SKM-1 (cell line): Measurements from ENCODE around the gene MAP2.

ENCODE experiments used
- DNase-seq: peaks from one replicate; lab custom pipeline; 2025; ENCODE audit not compliant: unreplicated experiment; lab: John Stamatoyannopoulos, UW

MAP2 gene

DNA sequence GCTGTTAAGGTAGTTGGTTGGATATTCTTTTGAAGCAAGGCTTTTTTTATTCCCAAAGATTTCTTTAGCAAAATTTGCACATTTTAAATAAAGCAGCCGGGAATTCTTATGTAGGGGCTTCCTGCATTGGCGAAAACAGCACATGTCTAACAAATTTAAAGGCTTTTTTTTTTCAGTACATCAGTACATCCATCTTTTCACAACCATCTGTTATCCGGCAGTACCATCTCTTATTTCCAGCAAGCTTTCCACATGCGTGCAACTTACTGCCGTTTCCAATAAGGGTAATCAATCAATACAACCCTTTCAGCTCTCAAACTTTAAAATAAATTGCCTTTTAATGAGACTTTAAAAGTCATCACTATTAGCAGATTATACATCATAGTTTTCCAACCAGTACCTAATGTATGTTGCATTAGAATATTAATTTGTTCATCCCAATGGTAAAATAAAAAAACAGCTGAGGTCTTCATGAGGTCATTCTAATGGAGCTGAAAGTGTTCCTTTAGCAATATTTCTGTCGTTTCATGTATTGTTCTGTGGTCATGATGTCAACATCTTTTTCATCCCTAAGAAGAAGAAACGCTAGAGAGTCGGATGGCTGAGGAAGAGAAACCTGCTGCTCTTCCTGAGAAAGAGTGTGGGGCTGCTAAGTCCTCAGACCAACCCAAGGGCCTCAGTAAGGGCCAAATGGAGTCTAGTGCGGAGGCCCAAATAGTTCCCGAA lies 266.3 kb downstream of the MAP2 start:
- DNase-seq, result no peak

DNA sequence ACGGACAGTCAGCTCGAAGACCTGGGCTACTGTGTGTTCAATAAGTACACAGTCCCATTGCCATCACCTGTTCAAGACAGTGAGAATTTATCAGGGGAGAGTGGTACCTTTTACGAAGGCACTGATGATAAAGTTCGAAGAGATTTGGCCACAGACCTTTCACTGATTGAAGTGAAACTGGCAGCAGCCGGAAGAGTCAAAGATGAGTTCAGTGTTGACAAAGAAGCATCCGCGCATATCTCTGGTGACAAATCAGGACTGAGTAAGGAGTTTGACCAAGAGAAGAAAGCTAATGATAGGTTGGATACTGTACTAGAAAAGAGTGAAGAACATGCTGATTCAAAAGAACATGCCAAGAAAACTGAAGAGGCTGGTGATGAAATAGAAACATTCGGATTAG lies 270.9 kb downstream of the MAP2 start:
- DNase-seq, result no peak

DNA sequence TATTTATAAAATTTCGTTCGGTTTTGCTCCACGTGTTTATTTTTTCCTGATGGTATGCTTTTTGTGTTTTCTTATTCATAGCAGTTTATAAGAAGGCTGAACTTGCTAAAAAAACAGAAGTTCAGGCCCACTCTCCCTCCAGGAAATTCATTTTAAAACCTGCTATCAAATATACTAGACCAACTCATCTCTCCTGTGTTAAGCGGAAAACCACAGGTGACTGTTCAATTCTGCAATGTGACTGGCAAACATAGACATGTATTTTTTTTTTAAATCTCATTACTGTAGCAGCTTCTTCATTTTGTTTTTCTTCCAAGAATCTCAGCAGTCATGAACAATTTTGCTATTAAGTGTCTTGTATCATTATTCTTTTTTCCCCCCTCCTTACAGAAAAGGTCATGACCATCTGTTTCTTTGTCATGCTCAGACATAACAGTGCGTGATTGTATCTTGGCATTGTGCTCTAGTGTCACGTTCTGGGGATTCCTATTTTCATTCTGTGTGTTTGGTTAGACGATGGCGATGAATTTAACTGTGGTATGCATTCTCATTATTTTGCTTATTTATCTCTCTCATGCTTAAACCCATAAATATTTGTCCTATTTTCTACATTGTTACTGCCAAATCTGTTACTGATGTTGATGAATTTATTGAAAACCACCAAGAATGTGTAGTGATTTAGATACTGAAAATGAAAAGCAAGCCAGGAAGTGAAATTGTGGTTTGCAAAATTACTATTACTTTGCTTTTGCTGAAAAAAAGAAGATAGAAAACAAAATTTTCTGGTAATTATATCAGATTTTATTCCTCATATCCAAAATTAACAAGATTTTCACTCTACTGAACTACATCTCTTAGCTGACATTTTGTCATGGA lies 273.2 kb downstream of the MAP2 start:
- DNase-seq, result no peak

DNA sequence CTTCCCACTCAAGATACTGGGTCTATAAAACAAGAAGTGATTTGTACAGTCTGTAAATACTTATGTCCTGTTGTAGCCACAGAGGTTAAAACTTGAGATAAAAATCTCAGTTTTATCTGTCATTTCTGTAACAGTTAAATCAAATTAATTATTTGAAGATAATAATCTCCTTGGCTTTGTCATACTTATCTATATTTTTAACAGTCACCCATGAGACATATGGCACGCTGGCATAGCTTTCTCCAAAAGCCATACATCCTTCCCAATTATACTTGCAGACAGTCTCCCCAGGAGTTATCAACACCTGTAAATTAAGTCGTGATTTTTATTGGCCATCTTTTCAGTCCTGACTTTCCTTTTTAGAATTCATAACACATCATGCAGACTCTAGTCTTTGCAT lies 278.9 kb downstream of the MAP2 start:
- DNase-seq, result no peak

DNA sequence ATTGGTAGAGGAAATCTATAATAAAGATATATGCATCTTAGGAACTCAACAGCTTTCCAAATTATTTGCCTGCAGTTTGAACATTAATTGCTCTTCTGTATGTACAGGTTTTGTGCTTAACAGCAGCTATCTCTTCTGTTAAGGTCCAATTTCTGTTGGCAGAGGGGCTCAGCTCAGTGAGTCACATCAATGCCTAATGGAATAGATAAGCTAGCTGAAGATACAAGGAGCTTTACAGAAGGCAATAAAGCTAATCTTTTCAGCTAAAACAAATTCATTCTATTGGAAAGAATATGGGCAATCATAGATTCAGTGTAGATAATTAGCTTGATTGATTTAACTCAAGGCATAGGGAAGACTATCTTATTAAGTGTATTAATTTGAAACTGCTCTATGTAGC lies 289.4 kb downstream of the MAP2 start:
- no peak for DNase-seq

DNA sequence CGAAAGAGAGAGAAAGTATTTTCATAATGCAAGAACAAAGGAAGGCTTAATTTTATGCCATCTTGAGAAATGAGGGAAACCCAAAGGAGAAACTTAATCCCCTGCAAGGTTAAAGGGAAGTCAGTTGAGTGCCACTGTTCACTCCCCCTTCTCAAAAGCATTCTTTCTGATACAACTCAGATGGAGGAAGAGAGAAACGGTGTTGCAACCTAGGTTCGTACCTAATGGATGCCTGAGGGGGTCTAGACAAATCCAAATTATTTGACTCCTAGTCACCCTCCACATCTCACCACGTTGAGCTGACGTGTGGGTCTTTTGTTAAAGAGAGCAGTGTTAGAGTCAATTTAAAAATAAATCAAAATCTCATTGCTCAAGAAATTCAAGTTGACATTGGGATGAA lies 295.2 kb downstream of the MAP2 start:
- DNase-seq, result no peak

DNA sequence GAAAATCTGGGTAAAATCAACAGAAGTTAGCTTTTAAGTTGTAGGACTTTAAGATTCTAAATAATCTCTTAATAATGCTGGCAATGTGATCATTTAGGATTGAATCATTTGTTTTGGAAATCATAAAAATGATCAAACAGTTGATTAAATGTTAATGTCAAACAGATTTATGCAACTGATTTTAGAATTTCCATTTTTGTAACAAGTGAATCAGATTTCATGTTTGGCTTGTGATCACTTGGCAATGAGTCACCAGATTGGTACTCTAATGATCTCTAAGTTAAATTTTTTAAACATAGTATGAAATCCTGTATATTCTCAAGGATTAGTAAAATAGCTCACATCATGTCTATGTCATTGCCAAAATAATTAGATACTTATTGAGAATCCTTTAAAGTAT lies 297.6 kb downstream of the MAP2 start:
- no peak for DNase-seq

DNA sequence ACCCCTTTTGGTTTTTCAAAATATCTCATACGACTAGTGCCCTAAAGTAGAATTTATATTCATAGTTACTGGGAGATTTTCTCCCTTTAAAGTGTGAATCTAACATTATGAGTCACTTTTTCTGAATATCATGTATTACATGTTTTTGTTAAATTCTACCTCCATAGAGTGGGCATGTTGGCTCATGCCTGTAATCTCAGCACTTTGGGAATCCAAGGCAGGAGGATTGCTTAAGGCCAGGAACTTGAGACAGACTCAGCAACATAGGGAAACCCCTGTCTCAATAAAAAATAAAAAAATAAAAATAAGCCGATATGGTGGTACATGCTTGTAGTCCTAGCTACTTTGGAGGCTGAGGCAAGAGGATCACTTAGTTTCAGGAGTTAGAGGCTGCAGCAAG lies 302.5 kb downstream of the MAP2 start:
- DNase-seq, result no peak

DNA sequence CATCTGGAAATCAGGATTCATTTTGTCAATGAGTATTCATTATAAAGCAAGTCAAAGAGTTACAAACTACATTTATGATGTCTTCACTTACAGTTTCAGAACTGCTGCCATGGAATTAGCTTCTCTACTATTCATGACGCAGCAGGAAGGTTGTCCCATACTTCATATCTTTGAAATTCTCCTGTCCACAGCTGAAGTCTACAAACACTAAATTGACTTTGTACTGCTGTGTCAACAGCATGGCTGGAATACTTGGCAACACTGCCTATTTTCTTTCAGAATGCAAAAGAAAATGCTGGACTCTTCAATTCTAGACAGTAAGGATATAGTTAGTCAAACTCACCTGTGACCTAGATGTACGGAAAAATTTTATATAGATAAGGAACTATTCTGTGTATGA lies 303.2 kb downstream of the MAP2 start:
- DNase-seq, result no peak

DNA sequence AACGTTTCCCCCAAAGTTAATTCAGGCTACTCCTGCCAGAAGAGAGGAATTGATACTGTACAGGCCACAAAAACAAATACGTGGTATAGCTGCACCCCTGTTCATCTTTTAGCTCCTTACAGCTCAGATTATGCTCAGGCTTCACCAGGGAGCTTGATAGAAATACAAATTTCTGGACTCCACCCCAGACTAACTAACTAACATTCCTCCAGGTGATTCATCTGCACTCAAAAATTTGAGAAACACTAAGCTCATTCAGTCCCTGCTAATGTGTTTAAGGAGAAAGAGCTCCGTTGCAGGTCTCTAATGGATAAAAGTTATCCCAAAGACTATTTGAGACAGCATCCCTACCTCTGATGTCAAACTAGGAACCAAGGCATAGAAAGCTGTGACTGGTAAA lies 311.0 kb downstream of the MAP2 start:
- no peak for DNase-seq

DNA sequence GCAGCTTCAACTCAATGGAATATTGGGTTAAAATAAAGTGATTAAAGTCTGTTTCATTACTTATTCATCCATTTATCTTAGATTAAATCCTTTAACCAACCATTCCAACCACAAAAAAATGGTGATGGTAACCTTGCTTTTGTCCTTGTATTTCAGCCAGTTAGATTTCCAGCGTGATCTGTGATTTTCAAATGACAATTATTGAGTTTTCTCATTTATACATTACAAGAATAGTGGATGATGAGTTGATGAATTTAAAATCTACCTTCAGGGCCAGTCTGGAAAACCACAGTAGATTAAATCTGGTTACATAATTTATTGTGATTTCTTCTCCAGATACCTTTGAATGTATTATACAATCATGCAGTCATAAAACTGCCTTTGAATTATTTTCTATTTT lies 318.1 kb downstream of the MAP2 start:
- no peak for DNase-seq

DNA sequence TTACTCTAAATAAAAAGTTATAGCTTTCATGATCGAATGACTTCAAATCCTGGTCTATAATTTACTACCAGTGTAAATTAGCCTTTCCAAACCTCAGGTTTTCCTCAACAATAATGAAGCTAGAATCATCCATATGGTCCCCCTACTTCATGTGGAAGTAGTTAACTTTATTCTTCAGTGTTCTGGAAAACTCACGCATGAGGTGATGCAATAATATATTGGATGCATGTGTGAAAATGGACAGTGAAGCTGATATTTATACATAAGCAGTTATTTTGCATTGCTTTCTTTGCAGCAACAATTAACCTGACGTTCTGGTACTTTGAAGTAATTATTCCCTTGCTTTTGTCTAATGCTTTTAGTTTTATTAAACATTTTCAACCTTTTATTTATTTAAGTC lies 329.2 kb downstream of the MAP2 start:
- no peak for DNase-seq

DNA sequence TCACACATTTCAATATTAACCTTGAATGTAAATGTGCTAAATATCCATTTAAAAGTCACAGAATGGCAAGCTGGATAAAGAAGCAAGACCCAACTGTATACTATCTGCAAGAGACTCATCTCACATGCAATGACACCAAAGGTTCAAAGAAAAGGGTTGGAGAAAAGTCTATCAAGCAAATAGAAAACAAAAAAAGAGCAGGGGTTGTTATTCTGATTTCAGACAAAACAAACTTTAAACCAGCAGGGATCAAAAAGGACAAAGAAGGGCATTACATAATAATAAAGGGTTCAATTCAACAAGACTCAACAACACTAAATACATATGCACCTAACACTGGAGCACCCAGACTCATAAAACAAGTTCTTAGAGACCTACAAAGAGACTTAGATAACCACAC lies 333.3 kb downstream of the MAP2 start:
- DNase-seq, result no peak

DNA sequence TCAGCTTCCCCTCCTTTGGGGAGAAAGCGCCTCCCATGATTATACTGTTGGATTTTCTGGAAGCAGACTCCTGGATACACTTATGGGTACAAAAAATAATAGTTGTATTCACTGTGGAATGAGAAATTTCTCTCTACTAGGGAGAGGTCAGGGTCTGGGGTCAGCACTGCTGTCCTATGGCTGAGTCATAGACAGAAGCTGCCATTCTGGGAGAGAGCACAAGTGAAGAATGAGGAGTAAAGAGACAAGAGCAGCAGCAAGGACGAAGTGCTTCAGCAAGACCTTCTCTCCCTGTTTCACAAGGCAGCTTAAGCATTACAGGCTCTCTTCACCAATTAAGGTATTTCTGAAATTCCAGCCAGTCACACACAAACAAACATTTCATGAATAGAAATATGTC lies 337.7 kb downstream of the MAP2 start:
- no peak for DNase-seq

DNA sequence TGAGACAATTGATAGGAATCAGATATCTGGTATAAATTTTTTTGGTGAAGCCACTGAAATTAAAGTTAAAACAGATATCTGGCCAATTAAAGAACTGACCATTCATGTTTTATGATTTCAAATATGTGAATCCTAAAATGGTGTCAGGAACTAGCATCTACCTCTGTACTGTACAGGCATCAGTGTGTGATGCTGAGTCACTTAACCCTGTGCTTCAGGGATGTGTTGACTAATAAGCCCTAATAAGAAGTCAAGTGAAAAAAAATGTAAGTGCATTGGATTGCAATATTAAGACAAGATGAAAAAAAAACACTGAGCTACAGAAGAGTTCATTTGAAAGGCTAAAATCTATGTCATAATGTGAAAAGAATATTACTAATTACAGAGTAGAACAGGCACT lies 338.7 kb downstream of the MAP2 start:
- no peak for DNase-seq

DNA sequence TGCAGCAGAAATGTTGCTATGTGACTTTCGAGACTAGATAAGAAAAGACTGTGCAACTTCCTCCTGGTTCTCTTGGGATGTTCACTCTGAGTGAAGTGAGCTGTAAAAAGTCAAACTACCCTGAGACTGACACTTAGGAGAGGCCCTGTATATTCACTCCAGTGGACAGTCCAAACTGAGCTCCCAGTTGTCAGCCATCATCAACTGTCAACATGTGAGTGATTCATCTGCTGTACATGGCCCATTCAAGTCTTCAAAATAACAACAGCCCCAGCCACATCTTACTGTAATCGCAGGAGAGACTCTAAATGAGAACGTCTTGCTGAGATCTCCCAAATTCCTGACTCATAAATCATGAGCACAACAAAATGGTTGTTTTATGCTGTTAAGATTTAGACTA lies 339.3 kb downstream of the MAP2 start:
- DNase-seq, result no peak

DNA sequence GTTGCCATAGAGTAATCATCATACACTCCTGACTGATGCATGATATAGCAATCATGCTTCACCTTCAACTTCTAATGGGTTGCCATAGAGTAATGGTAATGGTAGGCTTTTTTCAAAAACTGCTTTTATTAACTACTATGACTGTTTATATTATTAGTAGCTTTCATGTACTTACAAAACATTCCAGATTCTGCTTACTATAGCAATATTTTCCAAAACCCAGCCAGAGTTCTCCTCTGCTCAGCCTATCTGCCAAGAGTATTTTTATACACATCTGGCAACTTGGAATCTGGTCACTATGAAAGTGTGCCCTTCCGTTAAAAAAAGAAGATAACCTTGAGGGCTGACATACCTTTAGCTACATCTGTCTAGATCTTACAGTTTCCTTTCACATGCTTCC lies 342.8 kb downstream of the MAP2 start:
- DNase-seq, result no peak

DNA sequence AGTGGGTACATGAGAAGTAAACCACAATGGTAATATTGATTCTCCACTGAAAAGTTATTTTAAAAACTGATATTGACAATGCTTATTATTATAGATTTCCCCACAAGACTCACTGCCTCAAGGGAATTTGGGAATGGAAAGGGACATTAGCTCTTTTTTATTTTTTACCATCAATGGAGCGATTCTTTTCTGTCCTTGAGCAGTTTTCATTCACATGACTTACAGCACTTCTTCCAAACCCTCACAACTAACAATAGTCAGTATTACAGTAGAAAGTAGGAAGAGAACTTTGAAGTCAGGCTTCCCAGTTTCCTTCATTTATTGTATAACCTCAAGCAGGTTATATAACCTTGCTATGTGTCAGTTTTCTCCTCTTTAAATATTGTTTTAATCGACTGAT lies 343.5 kb downstream of the MAP2 start:
- DNase-seq, result no peak

DNA sequence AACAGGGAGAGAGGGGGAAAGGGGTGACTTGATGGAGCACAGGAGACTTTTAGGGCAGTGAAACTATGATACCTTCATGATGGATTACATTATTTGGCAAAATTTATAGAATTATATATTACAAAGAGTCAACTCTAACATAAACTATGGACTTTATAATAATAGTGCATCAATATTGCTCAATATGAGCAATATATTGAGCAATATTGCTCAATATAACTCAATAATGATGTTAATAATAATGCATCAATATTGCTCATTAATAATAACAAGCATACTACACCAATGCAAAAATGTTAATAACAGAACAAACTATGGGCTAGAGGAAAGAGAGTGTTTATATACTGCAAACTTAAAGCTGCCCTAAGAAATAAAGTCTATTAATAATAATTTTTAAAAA lies 344.7 kb downstream of the MAP2 start:
- no peak for DNase-seq

DNA sequence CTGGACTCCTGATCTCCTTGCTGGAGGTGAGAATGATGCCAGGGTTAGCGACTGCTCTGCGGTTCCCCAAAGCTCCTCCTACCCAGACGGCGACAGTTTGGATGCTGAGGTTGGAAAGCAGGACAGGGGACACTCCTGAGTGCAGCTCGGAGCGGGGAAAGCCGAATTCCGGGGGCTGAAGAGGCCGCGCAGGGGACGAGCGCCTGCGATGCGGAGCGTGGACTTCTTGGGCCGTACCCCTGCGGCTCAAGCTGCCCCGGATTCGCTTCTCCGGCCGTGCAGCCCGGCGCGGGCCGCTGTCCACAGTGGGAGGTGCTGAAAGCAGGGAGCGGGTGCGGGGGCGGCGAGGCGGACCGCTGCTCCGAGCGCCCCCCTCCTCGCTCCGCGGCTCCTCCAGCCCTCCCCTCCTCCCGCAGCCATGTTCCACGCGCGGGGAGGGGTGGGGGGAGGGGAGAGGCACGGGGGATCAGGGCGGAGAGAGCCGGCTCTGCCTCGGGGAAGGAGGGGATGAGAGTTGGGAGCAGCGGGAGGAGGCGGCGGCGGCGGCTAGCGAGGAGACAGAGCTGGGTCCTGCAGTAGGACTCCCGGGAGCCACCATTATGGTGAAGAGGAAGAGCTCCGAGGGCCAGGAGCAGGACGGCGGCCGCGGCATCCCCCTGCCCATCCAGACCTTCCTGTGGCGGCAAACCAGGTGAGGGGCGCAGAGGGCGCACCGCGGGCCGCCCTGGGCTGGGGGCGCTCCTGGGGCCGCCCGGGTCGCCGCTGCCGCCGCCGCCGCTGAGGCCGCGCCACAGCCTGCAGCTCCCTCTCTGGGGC lies 347.8 kb downstream of the MAP2 start, which contains the start of gene UNC80:
Gene UNC80 (plus strand): TSS at position 359 of the 816 bp plus-strand sequence. CDS start 241 bp downstream, at position 600.
- DNase-seq, result no peak

DNA sequence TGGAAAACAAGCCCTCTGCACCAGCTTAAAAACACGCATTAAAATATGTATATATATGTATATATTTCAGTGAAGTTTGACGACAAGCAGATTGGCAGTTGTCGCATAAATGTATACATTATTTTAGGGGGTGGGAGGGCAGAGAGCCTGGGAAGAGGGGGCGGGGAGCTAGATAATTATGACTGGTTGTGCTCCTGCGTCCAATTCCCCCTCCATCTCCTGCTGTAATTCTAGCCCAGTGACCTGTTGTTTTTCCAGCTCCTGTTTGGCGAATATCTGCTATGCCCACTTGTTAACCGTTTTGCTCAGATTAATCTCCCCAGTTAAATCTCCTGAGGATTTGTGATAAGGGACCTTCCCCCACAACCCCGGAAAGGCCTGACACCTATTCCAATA lies 348.4 kb downstream of the MAP2 start:
- DNase-seq, result no peak

DNA sequence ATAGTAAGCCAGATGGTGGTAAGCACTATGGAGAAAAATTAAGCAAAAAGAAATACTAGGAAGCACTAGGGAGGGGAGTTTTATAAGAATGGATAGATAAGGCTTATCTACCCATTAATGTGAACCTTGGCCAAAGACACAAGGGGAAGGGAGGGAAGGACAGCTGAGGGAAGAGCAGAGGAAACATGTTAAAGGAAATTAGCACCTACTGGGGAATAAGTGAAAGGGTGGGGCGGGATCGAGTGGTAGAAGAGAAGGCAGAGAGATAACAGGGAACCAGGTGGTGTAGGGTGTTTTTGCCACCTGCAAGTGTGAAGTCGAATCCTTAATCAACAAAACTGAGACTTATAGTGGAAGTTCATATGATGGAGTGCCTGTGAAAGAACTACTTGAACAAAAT lies 349.5 kb downstream of the MAP2 start:
- DNase-seq, result no peak
